Pons (tissue), 1 donor: ENCODE data around the gene IRAK2.
"Not testable (repeated sequence)": the region's sequence is repeated elsewhere in the genome, so short reads cannot be mapped to it uniquely, and the experiment has no call there.

Experiments
- DNase-seq: peaks from one replicate; pipeline ENCODE4 v3.0.0-alpha.2; 2016; ENCODE audit warnings: low spot score

Gene IRAK2

GRCh38 chr3:10253731-10254130, 89.0 kb downstream of the IRAK2 start:
- no peak for DNase-seq

- no peak for DNase-seq
These were observed 91.1 kb downstream of the IRAK2 start for GRCh38 chr3:10255835-10256234.

GRCh38 chr3:10259036-10259435, 94.3 kb downstream of the IRAK2 start:
- DNase-seq: no peak

GRCh38 chr3:10259798-10260197, 95.1 kb downstream of the IRAK2 start:
- no peak for DNase-seq

- no peak for DNase-seq
These were observed 95.5 kb downstream of the IRAK2 start for GRCh38 chr3:10260211-10260701.

- no peak for DNase-seq
These were observed 97.3 kb downstream of the IRAK2 start for GRCh38 chr3:10262027-10262426.

GRCh38 chr3:10263646-10264363, 99.1 kb downstream of the IRAK2 start:
- DNase-seq: no peak

- no peak for DNase-seq
These were observed 101.1 kb downstream of the IRAK2 start for GRCh38 chr3:10265833-10266232.

GRCh38 chr3:10266936-10267335, 102.2 kb downstream of the IRAK2 start:
- not testable (repeated sequence) for DNase-seq

GRCh38 chr3:10268116-10268515, 103.4 kb downstream of the IRAK2 start:
- no peak for DNase-seq

GRCh38 chr3:10268930-10269329, 104.2 kb downstream of the IRAK2 start:
- no peak for DNase-seq

- DNase-seq: no peak
These were observed 104.7 kb downstream of the IRAK2 start for GRCh38 chr3:10269443-10269842.

GRCh38 chr3:10272476-10272875, 107.8 kb downstream of the IRAK2 start:
- DNase-seq: not testable (repeated sequence)

GRCh38 chr3:10272977-10273376, 108.3 kb downstream of the IRAK2 start:
- no peak for DNase-seq

- no peak for DNase-seq
These were observed 109.1 kb downstream of the IRAK2 start for GRCh38 chr3:10273702-10274305.

GRCh38 chr3:10274601-10275000, 109.9 kb downstream of the IRAK2 start:
- no peak for DNase-seq

GRCh38 chr3:10277115-10277625, 112.5 kb downstream of the IRAK2 start:
- no peak for DNase-seq

GRCh38 chr3:10278501-10278900, 113.8 kb downstream of the IRAK2 start:
- no peak for DNase-seq

GRCh38 chr3:10279384-10280176, 114.9 kb downstream of the IRAK2 start:
- DNase-seq: no peak

- DNase-seq: no peak
These were observed 115.4 kb downstream of the IRAK2 start for GRCh38 chr3:10280177-10280529.

- DNase-seq: no peak
These were observed 115.9 kb downstream of the IRAK2 start for GRCh38 chr3:10280571-10280970.

GRCh38 chr3:10281951-10282350, 117.2 kb downstream of the IRAK2 start:
- DNase-seq: no peak

- DNase-seq: no peak
These were observed 118.9 kb downstream of the IRAK2 start for GRCh38 chr3:10283638-10284037.
